ENCODE measurements around the gene SLX4IP.
A peak's percentile ranks its signal among the peaks of the same experiment; 100 is the strongest.

The SLX4IP gene

GRCh38 chr20:10641893-10642292 is 206.8 kb downstream of the SLX4IP start:
- no peak overlapping the region for H3K4me3 ChIP-seq (ENCODE audit: insufficient read depth, low read depth, low read length)
- 82 to 84% methylated on average over 7 of the region's 7 CpGs for WGBS, 2 experiments
- H3K27ac ChIP-seq (ENCODE audit: insufficient read depth, low read depth, low read length, poor library complexity, severe bottlenecking): no peak overlapping the region
- peaks cover 48% of the 10 kb centered on the region for H3K4me1 ChIP-seq (ENCODE audit: control insufficient read depth, insufficient read depth, low read length)
- H3K9me3 ChIP-seq (ENCODE audit: control insufficient read depth, low read length): no peaks in the 10 kb centered on the region
- peaks cover 67% of the 10 kb centered on the region for H3K36me3 ChIP-seq (ENCODE audit: control insufficient read depth, insufficient read depth, low read length)
- no peaks in the 10 kb centered on the region for H3K27me3 ChIP-seq (ENCODE audit: control insufficient read depth, insufficient read depth, low read length, poor library complexity, severe bottlenecking)

GRCh38 chr20:10642856-10643559 is 207.9 kb downstream of the SLX4IP start:
- H3K9me3 ChIP-seq (ENCODE audit: control insufficient read depth, low read length): no peaks in the 10 kb centered on the region
- H3K4me3 ChIP-seq (ENCODE audit: insufficient read depth, low read depth, low read length): no peak overlapping the region
- 92 to 96% methylated on average over 4 of the region's 4 CpGs for WGBS, 2 experiments
- peaks cover 72% of the 10 kb centered on the region for H3K36me3 ChIP-seq (ENCODE audit: control insufficient read depth, insufficient read depth, low read length)
- peak overlapping the region; percentile 28 for H3K27ac ChIP-seq (ENCODE audit: insufficient read depth, low read depth, low read length, poor library complexity, severe bottlenecking)
- H3K4me1 ChIP-seq (ENCODE audit: control insufficient read depth, insufficient read depth, low read length): peaks cover 39% of the 10 kb centered on the region
- H3K27me3 ChIP-seq (ENCODE audit: control insufficient read depth, insufficient read depth, low read length, poor library complexity, severe bottlenecking): no peaks in the 10 kb centered on the region

- H3K36me3 ChIP-seq (ENCODE audit: control insufficient read depth, insufficient read depth, low read length): peaks cover 77% of the 10 kb centered on the region
- 94 to 97% methylated on average over 7 of the region's 7 CpGs for WGBS, 2 experiments
- no peaks in the 10 kb centered on the region for H3K27me3 ChIP-seq (ENCODE audit: control insufficient read depth, insufficient read depth, low read length, poor library complexity, severe bottlenecking)
- H3K4me1 ChIP-seq (ENCODE audit: control insufficient read depth, insufficient read depth, low read length): peaks cover 35% of the 10 kb centered on the region
- H3K27ac ChIP-seq (ENCODE audit: insufficient read depth, low read depth, low read length, poor library complexity, severe bottlenecking): no peak overlapping the region
- no peaks in the 10 kb centered on the region for H3K9me3 ChIP-seq (ENCODE audit: control insufficient read depth, low read length)
- H3K4me3 ChIP-seq (ENCODE audit: insufficient read depth, low read depth, low read length): no peak overlapping the region
Measured at GRCh38 chr20:10643560-10643873, 208.4 kb downstream of the SLX4IP start.

GRCh38 chr20:10644458-10645204 is 209.5 kb downstream of the SLX4IP start:
- 95% methylated on average over 14 of the region's 14 CpGs for WGBS, 2 experiments
- H3K9me3 ChIP-seq (ENCODE audit: control insufficient read depth, low read length): no peaks in the 10 kb centered on the region
- no peak overlapping the region for H3K27ac ChIP-seq (ENCODE audit: insufficient read depth, low read depth, low read length, poor library complexity, severe bottlenecking)
- peaks cover 37% of the 10 kb centered on the region for H3K4me1 ChIP-seq (ENCODE audit: control insufficient read depth, insufficient read depth, low read length)
- H3K36me3 ChIP-seq (ENCODE audit: control insufficient read depth, insufficient read depth, low read length): peaks cover 88% of the 10 kb centered on the region
- H3K27me3 ChIP-seq (ENCODE audit: control insufficient read depth, insufficient read depth, low read length, poor library complexity, severe bottlenecking): no peaks in the 10 kb centered on the region
- H3K4me3 ChIP-seq (ENCODE audit: insufficient read depth, low read depth, low read length): no peak overlapping the region

- H3K36me3 ChIP-seq (ENCODE audit: control insufficient read depth, insufficient read depth, low read length): peaks cover 87% of the 10 kb centered on the region
- no peak overlapping the region for H3K27ac ChIP-seq (ENCODE audit: insufficient read depth, low read depth, low read length, poor library complexity, severe bottlenecking)
- WGBS, 2 experiments: 93 to 94% methylated on average over 10 of the region's 10 CpGs
- no peaks in the 10 kb centered on the region for H3K9me3 ChIP-seq (ENCODE audit: control insufficient read depth, low read length)
- H3K4me3 ChIP-seq (ENCODE audit: insufficient read depth, low read depth, low read length): no peak overlapping the region
- H3K4me1 ChIP-seq (ENCODE audit: control insufficient read depth, insufficient read depth, low read length): peaks cover 33% of the 10 kb centered on the region
- H3K27me3 ChIP-seq (ENCODE audit: control insufficient read depth, insufficient read depth, low read length, poor library complexity, severe bottlenecking): no peaks in the 10 kb centered on the region
Measured at GRCh38 chr20:10645205-10645570, 210.1 kb downstream of the SLX4IP start.

- Histone ChIP-seq H3K4me1 (ENCODE audit: control insufficient read depth, insufficient read depth, low read length) (peaks cover 32% of the 10 kb centered on the region), H3K36me3 (ENCODE audit: control insufficient read depth, insufficient read depth, low read length) (peaks cover 83% of the 10 kb centered on the region), H3K27ac (ENCODE audit: insufficient read depth, low read depth, low read length, poor library complexity, severe bottlenecking) (no peak overlapping the region), H3K4me3 (ENCODE audit: insufficient read depth, low read depth, low read length) (no peak overlapping the region), H3K9me3 (ENCODE audit: control insufficient read depth, low read length) (no peaks in the 10 kb centered on the region), H3K27me3 (ENCODE audit: control insufficient read depth, insufficient read depth, low read length, poor library complexity, severe bottlenecking) (no peaks in the 10 kb centered on the region)
- 93 to 100% methylated on average over 4 of the region's 4 CpGs for WGBS, 2 experiments
Measured at GRCh38 chr20:10646006-10646405, 210.9 kb downstream of the SLX4IP start.

- Histone ChIP-seq H3K36me3 (ENCODE audit: control insufficient read depth, insufficient read depth, low read length) (peaks cover 83% of the 10 kb centered on the region), H3K27me3 (ENCODE audit: control insufficient read depth, insufficient read depth, low read length, poor library complexity, severe bottlenecking) (no peaks in the 10 kb centered on the region), H3K4me1 (ENCODE audit: control insufficient read depth, insufficient read depth, low read length) (peaks cover 35% of the 10 kb centered on the region), H3K9me3 (ENCODE audit: control insufficient read depth, low read length) (no peaks in the 10 kb centered on the region), H3K4me3 (ENCODE audit: insufficient read depth, low read depth, low read length) (no peak overlapping the region), H3K27ac (ENCODE audit: insufficient read depth, low read depth, low read length, poor library complexity, severe bottlenecking) (no peak overlapping the region)
- WGBS, 2 experiments: 95 to 97% methylated on average over 9 of the region's 9 CpGs
Measured at GRCh38 chr20:10646886-10647420, 211.8 kb downstream of the SLX4IP start.

GRCh38 chr20:10647471-10647870 is 212.4 kb downstream of the SLX4IP start:
- H3K27ac ChIP-seq (ENCODE audit: insufficient read depth, low read depth, low read length, poor library complexity, severe bottlenecking): no peak overlapping the region
- 83 to 95% methylated on average over 8 to 9 of the region's 9 CpGs for WGBS, 2 experiments
- no peaks in the 10 kb centered on the region for H3K27me3 ChIP-seq (ENCODE audit: control insufficient read depth, insufficient read depth, low read length, poor library complexity, severe bottlenecking)
- no peaks in the 10 kb centered on the region for H3K9me3 ChIP-seq (ENCODE audit: control insufficient read depth, low read length)
- H3K36me3 ChIP-seq (ENCODE audit: control insufficient read depth, insufficient read depth, low read length): peaks cover 79% of the 10 kb centered on the region
- no peak overlapping the region for H3K4me3 ChIP-seq (ENCODE audit: insufficient read depth, low read depth, low read length)
- peaks cover 40% of the 10 kb centered on the region for H3K4me1 ChIP-seq (ENCODE audit: control insufficient read depth, insufficient read depth, low read length)

- Histone ChIP-seq H3K27me3 (ENCODE audit: control insufficient read depth, insufficient read depth, low read length, poor library complexity, severe bottlenecking) (no peaks in the 10 kb centered on the region), H3K4me3 (ENCODE audit: insufficient read depth, low read depth, low read length) (no peak overlapping the region), H3K4me1 (ENCODE audit: control insufficient read depth, insufficient read depth, low read length) (peaks cover 45% of the 10 kb centered on the region), H3K36me3 (ENCODE audit: control insufficient read depth, insufficient read depth, low read length) (peaks cover 75% of the 10 kb centered on the region), H3K27ac (ENCODE audit: insufficient read depth, low read depth, low read length, poor library complexity, severe bottlenecking) (no peak overlapping the region), H3K9me3 (ENCODE audit: control insufficient read depth, low read length) (no peaks in the 10 kb centered on the region)
- 92 to 96% methylated on average over 11 of the region's 11 CpGs for WGBS, 2 experiments
Measured at GRCh38 chr20:10647909-10648308, 212.8 kb downstream of the SLX4IP start.

- peaks cover 69% of the 10 kb centered on the region for H3K36me3 ChIP-seq (ENCODE audit: control insufficient read depth, insufficient read depth, low read length)
- WGBS, 2 experiments: 95 to 98% methylated on average over 8 of the region's 8 CpGs
- no peak overlapping the region for H3K4me3 ChIP-seq (ENCODE audit: insufficient read depth, low read depth, low read length)
- H3K4me1 ChIP-seq (ENCODE audit: control insufficient read depth, insufficient read depth, low read length): peaks cover 48% of the 10 kb centered on the region
- no peak overlapping the region for H3K27ac ChIP-seq (ENCODE audit: insufficient read depth, low read depth, low read length, poor library complexity, severe bottlenecking)
- H3K9me3 ChIP-seq (ENCODE audit: control insufficient read depth, low read length): no peaks in the 10 kb centered on the region
- H3K27me3 ChIP-seq (ENCODE audit: control insufficient read depth, insufficient read depth, low read length, poor library complexity, severe bottlenecking): no peaks in the 10 kb centered on the region
Measured at GRCh38 chr20:10648651-10649050, 213.5 kb downstream of the SLX4IP start.

All from ectodermal cell (in vitro differentiated cells).